NCI-H2107 treated with DMSO at 0.1 percent for 48 hours (cell line): ENCODE measurements around the gene HIRIP3.

Experiments
- DNase-seq: peaks from one replicate; lab custom pipeline; 2025; ENCODE audit not compliant: unreplicated experiment; lab: John Stamatoyannopoulos, UW

HIRIP3 gene

DNA sequence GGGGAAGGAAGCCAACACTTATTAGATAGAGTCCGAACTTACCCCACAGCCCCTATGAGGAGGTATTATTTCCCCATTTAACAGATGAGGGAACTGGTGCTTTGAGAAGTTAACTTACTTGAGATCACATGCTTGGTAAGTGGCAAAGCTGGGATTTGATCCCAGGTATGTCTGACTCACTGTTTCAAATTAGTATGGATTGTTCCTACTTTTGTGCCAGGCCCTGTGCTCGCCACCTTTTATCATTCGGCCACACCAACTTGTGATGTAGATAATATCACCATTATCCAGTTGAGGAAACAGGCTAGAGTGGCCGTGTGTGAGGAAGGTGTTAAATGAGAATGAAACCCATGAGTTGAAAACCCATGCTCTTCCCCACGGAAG is 10.7 kb downstream of the HIRIP3 start:
- no peak for DNase-seq

DNA sequence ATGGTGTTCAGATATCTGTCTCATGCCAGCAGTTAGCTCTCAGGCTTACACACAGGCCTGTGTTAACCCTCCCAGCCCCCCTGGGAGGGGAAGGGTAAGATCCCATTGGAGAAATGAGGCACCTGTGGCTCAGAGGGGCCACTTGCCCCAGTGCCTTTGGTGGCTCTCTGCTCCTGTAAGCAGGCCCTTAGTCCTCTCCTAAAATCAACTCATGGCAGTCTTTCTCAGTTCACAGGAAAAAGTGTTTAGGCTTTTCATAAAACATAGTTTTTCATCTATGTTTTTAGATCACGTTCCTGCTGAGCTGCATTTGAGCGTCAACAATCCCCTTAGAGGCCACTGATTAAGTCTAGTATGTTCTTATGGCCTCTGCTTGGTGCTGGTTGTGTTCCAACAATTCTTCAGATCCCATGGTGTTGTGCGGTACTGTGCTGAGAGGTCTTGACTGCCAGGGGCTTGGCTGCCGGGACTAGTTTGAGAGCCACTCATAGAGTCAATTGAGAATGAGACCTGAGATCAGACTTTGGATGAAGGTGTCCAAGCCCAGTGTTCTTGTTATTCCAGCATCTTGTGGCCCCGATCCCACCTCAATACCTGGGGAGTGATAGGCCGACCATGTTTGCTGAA is 11.2 kb downstream of the HIRIP3 start:
- no peak for DNase-seq

DNA sequence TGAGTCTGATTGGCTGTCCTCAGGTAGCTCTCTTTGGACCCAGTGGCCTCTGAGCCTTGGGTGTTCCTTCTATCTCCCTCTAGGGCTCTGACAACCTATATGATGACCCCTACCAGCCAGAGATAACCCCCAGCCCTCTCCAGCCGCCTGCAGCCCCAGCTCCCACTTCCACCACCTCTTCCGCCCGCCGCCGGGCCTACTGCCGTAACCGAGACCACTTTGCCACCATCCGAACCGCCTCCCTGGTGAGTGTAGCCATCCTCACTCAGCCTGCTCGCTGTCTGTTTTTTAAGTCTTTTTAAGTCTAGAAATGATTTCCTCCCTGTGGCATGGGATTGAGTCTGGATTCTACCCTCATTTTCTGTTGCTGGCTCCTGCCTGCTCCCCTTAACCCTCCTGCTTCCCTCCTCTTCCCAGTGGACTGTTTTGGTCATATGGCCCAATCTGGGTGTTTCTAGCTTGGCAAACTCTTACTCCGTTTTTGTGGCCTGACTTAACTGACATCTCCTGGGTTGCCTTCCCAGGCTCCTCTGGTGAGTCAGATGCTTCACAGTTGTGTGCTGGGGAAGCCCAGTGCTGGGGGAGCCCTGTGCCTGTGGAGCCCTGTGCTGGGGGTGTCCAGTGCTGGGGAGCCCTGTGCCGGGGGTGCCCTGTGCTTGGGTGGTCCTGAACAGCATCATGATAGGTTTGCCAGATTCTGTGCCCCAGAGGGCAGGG is 11.8 kb downstream of the HIRIP3 start:
- DNase-seq = no peak

DNA sequence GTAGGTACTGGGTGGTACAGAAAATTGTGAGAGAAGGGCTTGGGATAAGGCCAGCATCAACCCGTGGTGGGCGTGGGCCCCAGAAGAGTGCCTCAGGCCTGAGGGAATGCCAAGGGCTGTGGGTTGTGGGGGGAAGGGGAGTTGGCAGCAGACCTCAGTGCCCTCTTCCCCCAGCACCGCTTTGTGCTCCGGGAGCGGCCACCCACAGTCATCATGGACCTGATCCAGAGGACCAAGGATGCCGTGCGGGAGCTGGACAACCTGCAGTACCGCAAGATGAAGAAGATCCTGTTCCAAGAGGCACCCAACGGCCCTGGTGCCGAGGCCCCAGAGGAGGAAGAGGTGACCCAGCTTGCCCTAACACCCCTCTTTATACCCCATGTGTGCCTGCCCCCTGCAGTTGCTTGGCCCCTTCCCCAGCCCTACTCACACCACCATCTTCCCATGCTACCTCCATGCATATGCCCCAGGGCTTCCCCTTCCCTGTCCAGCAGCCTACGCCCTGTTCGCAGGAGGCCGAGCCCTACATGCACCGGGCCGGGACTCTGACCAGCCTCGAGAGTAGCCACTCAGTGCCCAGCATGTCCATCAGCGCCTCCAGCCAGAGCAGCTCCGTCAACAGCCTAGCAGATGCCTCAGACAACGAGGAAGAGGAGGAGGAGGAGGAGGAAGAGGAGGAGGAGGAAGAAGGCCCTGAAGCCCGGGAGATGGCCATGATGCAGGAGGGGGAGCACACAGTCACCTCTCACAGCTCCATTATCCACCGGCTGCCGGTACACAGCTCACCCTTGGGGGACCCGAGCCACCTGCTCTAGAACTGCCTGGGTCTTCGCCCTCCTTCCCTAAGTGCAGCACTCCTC is 12.6 kb downstream of the HIRIP3 start:
- DNase-seq = no peak

DNA sequence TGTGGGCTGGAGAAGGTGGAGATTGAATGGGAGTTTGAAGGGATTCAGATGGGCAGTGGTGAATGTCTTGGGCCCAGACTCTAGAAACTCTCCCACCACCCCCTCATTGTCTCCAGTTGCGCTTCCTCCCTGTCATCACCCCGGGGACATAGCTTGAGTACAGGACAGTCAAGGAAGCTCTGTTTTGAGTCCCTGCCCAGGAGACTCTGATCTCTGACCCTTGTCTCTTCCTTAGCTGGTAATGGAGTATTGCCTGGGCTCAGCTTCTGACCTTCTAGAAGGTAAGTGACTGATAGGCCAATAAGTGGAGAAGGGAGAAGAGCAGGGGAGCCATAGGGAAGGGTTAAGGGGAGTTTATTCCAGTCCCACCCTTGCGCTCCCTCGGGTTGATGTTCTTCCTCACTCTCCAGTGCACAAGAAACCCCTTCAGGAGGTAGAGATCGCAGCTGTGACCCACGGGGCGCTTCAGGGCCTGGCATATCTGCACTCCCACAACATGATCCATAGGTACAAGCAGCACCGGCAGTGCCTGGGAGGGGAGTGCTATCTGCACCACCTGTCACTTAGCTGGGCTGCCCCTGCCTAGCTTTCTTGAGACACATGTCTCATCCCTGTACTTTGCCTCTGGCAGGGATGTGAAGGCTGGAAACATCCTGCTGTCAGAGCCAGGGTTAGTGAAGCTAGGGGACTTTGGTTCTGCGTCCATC is 16.7 kb downstream of the HIRIP3 start:
- no peak for DNase-seq

DNA sequence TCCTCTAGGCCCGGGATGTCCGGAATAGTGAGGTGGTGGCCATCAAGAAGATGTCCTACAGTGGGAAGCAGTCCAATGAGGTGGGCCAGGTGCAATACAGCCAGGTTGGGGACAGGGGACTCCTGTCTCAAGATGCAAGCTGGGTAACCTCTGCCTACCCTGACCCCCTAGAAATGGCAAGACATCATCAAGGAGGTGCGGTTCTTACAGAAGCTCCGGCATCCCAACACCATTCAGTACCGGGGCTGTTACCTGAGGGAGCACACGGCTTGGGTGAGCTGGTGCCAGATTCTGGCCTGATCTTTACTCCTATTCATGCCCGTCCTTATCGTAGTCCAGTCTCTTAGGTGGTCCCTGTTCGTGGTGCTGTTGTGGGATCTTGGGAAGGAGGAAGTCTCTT is 17.3 kb downstream of the HIRIP3 start:
- DNase-seq = no peak

DNA sequence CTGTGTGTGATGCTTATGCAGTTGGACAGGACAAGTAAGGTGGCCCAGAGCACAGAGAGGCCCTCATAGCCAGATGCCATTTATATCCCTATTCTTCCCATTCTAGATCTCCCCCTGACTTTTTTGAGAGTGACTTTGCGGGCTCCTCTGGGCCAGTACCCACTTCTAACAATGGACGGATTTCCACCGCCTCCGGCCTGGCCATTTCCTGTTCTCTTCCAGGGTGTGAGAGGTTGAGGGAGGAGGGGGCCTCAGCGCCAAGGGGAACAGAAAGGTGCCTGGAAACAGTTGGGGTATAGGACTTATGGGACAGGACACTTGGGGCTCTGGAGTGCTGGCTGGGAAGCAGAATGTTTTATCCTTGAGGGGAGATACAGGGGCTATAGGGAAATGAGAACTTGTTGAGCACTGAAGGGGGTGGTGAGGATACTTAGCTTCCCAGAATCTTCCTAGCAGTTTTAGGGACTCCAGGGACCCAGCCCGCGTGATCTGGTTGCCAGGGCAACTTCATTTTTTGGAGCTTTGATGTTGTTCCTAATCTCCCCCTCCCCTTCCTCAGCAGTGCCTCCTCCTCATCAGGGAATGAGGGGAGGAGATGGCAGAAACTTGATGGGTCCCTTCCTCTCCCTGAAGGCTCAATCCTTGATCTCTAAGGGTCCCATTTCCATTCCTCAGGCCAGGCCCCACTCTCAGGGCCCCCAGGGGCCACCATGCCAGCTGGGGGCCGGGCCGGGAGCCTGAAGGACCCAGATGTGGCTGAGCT is 18.2 kb downstream of the HIRIP3 start:
- DNase-seq = no peak

DNA sequence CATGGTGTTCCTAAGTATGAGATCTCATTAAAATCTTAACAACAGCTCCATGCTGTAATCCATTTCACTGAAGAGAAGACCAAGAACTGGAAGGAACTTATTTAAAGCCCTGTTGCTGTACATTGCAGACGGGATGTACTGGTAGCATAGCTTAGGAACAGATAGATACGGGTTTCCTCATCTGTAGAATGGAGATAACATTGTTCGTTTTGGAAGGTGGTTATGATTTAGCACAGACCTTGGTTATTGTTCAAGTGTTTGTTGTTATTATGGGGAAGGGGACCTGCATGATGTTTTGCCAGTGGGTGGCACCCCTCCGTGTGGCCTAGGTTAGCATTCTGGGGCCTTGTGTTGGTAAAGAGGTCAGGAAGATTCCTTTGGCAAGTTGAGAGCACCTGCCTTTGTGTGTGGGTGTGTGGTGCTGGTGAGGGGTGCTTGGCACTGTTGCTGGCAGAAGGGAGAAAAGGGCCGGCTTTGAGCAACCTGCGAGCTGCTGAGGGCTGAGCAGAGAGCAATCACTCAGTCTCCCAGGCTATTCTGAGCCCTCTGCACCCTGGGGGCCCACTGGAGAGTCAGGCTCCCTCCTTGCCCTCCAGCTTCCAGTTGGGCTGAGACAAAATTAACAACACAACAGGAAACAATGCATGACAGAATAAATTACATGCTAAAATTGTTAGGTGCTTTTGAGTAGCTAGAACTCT is 19.5 kb downstream of the HIRIP3 start:
- DNase-seq = no peak

DNA sequence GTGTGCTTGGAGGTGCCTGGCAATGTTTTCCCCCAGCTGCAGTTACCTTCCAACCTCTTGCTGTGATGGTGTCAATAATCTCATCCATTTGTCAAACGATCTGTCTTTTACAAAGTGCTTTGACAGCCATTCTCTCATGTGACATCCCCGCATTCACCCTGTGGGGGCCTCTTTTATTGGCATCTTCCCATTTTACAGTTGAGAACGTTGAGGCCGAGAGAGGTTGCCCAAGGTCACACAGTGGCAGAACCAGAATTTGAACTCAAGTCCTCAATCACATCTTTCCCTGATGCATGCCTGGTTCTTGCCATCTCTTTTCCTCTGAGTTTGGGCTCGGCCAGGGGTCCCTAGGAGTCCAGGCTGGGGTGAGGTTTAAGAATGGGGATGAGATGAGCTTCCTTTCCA is 20.3 kb downstream of the HIRIP3 start:
- no peak for DNase-seq

DNA sequence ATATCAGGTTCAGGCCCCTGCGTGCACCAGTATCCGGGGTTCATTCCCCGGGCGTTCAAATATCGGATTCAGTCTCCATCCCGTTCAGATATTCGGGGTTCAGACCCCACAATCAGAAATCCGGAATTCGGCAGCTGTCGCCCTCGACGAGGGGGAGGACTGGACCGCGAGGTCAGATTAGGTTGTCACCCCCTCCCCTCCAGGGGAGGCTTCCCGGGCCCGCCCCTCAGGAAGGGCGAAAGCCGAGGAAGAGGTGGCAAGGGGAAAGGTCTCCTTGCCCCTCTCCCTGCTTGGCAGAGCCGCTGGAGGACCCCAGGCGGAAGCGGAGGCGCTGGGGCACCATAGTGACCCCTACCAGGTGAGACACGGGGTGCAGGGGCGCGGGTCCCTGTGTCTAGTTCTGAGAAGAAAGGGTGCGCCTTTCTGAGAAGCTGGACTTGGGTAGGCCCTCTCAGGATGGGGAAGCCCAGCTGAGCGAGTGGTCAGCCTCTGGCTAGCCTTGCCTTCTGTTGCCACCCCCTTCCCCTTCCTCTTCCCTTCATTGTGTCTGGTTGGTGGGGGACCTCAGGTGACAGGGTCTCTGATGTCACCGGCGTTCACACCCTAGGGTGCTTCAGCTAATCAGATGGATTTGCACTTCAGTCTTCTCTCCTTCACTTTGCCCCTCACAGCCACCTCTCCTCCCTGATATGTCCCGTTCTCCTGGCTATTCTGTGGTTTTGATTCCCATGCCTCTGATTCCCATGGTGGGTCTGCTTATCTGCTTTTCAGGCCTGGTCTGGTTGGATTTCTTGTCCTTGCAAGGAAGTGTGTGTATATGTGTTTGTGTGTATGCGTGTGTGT is 20.9 kb downstream of the HIRIP3 start:
- DNase-seq = no peak

DNA sequence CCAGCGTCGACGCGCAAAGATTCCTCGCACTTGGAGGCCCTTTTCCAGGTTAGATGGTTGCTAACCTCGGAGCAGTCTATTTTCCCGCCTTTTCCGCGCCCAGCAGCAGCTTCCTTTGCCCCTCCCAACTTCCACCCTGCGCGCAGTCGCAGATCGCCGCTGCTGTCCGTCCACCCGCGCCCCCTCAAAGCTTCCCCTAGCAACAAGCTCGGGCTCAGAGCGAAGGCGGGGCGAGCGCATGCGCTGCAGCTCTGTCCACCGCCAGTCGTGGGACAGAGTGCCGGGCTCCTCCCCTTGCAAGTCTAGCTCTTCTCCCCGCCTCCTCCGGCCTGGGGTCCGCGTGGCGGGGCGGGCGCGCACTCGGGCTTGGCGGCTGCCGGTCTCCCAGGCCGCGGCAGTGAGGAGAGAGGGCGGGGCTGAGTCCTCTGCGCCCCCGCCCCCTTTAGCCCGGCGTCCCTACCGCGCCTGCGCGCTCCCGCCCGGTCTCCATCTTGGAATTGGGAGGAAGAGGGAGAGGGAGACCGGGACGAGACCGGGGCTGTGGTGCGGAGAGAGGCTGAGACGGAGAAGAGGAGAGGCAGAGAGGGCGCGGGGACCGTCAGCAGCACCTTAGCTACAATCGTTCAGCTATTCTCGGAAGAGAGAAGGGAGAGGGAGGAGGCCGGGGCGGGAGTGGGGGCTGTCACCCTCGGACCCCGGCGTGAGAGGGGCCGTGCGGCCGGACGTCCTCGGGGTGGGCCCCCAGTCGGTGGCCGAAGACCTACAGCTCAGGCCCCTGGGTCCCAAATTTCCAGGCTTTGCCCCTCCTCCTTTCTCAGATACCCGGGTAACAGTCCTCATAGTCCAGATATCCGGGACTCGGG is 21.8 kb downstream of the HIRIP3 start, which contains the start of gene TAOK2:
Gene TAOK2 (plus strand): TSS at position 485 of the 863 bp plus-strand sequence. CDS start 3,905 bp downstream, outside the sequence.
- peak; percentile 93 for DNase-seq

DNA sequence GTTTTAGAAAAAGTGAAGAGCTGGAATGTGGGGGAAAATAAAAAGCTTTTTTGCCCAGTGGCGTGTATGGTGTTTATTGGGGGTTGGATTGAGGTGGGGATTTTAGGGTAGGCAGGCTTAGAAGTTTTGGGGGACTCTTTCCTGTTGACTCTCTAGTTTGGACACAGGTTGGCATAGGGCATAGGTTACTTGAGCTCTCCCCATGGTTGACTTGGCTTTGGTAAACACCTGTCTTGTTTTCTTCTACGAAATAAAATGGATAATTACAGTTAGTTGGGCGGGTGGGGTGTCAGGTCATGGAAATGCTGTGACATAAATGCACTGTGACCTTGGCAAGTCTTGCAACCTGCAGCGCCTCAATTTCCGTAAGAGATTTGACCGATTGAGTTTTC is 22.4 kb downstream of the HIRIP3 start:
- no peak for DNase-seq

DNA sequence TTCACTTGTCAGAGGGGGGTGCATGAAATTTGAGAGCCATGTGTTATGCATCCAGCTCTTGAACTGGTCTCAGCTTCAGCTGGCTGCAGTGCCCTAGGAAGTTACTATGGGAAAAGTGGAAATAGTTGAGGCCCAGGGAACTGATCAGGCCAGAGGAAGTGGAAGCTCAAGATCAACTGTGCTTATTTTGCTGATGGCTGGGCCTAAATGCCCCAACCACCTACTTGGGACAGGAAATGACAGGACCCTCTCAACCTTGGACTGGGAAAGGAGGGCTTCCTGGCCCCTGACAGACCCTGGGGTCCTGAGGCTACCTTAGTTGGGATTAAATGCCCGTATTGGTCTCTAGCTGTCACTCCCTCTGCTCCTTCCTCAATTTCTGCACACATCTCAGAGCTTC is 22.9 kb downstream of the HIRIP3 start:
- no peak for DNase-seq

DNA sequence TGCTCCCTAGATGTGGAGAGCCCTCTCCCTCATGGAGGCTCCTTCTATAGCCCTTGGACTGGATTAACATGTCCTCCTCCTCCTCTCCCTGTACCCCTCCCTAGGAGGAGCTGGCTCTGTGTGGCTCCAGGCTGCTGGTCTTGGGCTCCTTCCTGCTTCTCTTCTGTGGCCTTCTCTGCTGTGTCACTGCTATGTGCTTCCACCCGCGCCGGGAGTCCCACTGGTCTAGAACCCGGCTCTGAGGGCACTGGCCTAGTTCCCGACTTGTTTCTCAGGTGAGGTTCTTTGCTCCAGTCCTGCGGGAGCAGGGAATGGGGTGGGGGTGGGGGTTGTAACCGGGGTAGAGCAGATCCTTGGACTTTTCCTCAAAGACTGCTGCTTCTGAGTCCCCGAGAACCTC is 24.1 kb downstream of the HIRIP3 start:
- DNase-seq = no peak

DNA sequence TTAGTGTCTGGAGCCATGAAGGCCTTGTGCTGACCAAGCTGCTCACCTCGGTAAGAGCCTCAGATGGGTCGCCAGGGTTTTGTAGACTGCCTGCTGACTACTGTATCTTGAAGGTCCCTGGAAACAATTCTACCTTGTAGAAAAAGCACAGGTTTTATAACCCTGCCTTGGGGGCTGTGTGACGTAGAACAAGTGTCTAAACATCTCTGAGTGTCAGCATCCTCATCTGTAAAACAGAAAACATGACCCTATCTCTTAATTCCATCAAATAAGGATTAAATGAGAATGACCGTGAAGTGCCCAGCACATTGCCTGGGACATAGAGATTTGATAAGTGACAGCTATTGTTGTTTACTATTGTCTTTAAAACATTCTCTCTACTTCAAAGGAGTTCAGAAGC is 27.2 kb downstream of the HIRIP3 start:
- DNase-seq = no peak

DNA sequence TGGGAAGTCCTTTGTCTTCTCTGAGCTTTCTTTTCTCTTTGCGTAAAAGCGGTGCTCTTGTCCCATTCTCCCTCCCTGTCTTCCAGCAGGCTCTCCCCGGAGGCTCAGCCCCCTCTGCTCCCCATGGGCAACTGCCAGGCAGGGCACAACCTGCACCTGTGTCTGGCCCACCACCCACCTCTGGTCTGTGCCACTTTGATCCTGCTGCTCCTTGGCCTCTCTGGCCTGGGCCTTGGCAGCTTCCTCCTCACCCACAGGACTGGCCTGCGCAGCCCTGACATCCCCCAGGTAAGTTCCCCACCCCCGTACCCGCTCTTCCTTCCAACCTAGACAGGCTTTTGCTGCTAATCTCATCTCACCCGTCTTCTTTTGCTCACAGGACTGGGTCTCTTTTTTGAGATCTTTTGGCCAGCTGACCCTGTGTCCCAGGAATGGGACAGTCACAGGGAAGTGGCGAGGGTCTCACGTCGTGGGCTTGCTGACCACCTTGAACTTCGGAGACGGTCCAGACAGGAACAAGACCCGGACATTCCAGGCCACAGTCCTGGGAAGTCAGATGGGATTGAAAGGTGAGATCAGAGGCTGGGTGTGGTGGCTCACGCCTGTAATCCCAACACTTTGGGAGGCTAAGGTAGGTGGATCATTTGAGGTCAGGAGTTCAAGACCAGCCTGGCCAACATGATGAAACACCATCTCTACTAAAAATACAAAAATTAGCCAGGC is 32.2 kb downstream of the HIRIP3 start:
- DNase-seq = no peak

DNA sequence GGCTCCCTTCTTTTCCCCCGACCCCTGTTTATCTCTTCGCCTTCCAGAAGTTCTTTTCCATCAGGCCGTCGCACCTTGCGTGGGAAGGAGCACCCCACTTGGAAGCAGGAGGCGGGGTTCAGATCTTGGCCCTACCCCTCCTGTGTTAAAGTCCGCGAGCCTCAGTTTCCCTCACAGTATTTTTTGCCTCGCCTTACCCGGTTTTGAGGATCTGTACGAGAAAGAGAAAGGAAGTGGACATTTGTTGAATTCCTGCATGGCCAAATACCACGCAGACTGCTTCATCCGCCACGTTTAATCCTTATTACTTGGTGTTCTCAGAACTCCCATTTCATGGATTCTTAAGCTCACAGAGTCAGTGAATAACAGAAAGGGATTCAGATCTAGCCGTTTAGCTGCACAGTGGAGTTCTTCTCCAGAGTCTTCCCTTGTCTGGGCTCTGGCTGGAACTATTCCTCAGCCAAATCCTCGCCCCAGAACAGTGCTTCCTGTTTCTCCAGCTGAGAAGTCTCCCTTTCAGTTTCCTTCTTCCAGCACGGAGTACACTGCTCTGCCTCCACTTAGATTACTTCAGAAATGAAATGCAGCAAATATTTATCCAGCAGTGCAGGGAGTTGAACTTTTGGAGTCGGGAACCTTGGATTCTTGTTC is 32.9 kb downstream of the HIRIP3 start:
- DNase-seq = no peak
